Measurements from ENCODE around the gene LAMA4.

DNA sequence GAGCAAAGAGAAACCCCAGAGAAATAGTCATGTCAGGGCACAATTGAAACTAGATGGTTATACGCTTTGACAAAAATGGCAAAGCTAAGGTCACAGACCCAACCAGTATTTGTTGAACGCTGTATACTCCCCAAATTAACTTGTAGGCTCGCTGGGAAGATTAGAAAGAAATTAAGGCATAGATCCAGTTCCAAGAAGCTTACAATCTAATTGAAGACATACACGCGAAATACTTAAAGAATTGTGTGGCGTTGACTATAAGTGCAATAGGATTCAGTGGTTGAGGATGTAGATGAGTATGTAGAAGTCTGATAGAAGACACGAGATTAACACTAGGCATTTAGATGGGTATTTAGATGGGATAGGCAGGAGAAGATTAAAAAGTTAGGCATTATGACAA lies 166.5 kb downstream of the LAMA4 start:
- TF ChIP-seq, protein P1, sequence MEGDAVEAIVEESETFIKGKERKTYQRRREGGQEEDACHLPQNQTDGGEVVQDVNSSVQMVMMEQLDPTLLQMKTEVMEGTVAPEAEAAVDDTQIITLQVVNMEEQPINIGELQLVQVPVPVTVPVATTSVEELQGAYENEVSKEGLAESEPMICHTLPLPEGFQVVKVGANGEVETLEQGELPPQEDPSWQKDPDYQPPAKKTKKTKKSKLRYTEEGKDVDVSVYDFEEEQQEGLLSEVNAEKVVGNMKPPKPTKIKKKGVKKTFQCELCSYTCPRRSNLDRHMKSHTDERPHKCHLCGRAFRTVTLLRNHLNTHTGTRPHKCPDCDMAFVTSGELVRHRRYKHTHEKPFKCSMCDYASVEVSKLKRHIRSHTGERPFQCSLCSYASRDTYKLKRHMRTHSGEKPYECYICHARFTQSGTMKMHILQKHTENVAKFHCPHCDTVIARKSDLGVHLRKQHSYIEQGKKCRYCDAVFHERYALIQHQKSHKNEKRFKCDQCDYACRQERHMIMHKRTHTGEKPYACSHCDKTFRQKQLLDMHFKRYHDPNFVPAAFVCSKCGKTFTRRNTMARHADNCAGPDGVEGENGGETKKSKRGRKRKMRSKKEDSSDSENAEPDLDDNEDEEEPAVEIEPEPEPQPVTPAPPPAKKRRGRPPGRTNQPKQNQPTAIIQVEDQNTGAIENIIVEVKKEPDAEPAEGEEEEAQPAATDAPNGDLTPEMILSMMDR (IDR thresholded peaks at IDR 0.05): no peak
- no peak for TF ChIP-seq POLR2A (IDR thresholded peaks at IDR 0.05)
